A549 (cell line): Measurements from ENCODE around the gene DTD2. TPM values are rescaled to one million over a fixed set of nuclear protein-coding genes. Genes with fewer than 3 reads are reported as not detected.

Source experiments
- ATAC-seq, 2 experiments: fragments of 200-7000 bp in 1 of 2; fragments of >200 bp in 1 of 2; cut with Nextera tagmentation in 1 of 2; cut with Tn5 transposase in 1 of 2; 3 replicates each; pipeline versions ENCODE4 v1.8.0 to v1.9.1; 2018 to 2020; ENCODE audit warnings: mild to moderate bottlenecking in 1 of 2, moderate library complexity in 1 of 2
- CTCF ChIA-PET: fragments of 300-600 bp; sonication (Branson Sonifier 250); formaldehyde crosslinking; extraction: SDS; loops from one replicate; lab custom pipeline; 2021; ENCODE audit warnings: antibody characterized with exemption, inconsistent platforms; lab: Yijun Ruan, JAX
- POLR2A ChIA-PET: fragments of 350-600 bp; formaldehyde crosslinking; extraction: SDS; loops from one replicate; lab custom pipeline; 2021; ENCODE audit warnings: antibody characterized with exemption, inconsistent platforms; lab: Yijun Ruan, JAX
- DNase-seq, 2 experiments: peaks; one replicate each; pipeline versions ENCODE4 v3.0.0 to v3.0.0-alpha.2; 2011 to 2016; ENCODE audit warnings: low read depth in 1 of 2, low spot score in 1 of 2
- FAIRE-seq: peaks from 2 replicates; lab custom pipeline; 2011; peaks lifted over from hg19 to GRCh38; lab: Jason Lieb, UNC
- H3K27ac ChIP-seq, 2 experiments: fragments of >200 bp; sonication (Bioruptor Twin); formaldehyde crosslinking; 3 replicates each; pipeline ENCODE4 v1.5.1; 2016 to 2017
- H3K4me1 ChIP-seq: fragments of >200 bp; sonication (Bioruptor Twin); formaldehyde crosslinking; 3 replicates; pipeline ENCODE4 v1.6.1; 2016
- H3K4me2 ChIP-seq: fragments of >200 bp; sonication (Bioruptor Twin); formaldehyde crosslinking; 3 replicates; pipeline ENCODE4 v1.6.1; 2016
- H3K4me3 ChIP-seq: fragments of >200 bp; sonication (Bioruptor Twin); formaldehyde crosslinking; 3 replicates; pipeline ENCODE4 v1.5.1; 2016
- H3K9me3 ChIP-seq: fragments of >200 bp; sonication (Bioruptor Twin); formaldehyde crosslinking; 3 replicates; pipeline ENCODE4 v1.6.1; 2016
- ATOH8 ChIP-seq: fragments of 250-450 bp; sonication (Bioruptor Pico); IDR thresholded peaks from 2 replicates; pipeline ENCODE4 v1.5.0; 2020; ENCODE audit warnings: low read depth, mild to moderate bottlenecking, moderate library complexity
- BHLHE40 ChIP-seq: IDR thresholded peaks from 2 replicates; pipeline ENCODE4 v1.6.1; 2012; ENCODE audit warnings: low read depth, low read length, inconsistent platforms
- CBX2 ChIP-seq: fragments of 200-600 bp; sonication (generic); IDR thresholded peaks from 2 replicates; pipeline ENCODE4 v1.6.1; 2016; ENCODE audit warnings: low read depth, mild to moderate bottlenecking, borderline replicate concordance
- CEBPB ChIP-seq, 2 experiments: fragments of >200 bp in 1 of 2; sonication (Bioruptor Twin) in 1 of 2; formaldehyde crosslinking in 1 of 2; IDR thresholded peaks; 2 replicates each; pipeline ENCODE4 v1.6.1; 2012 to 2016
- CHD4 ChIP-seq: fragments of 200-600 bp; sonication (generic); IDR thresholded peaks from 2 replicates; pipeline ENCODE4 v1.6.1; 2016; ENCODE audit warnings: antibody characterized with exemption, mild to moderate bottlenecking, borderline replicate concordance
- EP300 ChIP-seq, 2 experiments: fragments of >200 bp; sonication (Bioruptor Twin); formaldehyde crosslinking; IDR thresholded peaks; 2 replicates in 1 of 2; 3 replicates in 1 of 2; pipeline ENCODE4 v1.6.1; 2016 to 2017
- ESRRA ChIP-seq: fragments of 150-350 bp; IDR thresholded peaks from 2 replicates; pipeline ENCODE4 v1.6.1; 2014; ENCODE audit warnings: mild to moderate bottlenecking, low read length, borderline replicate concordance
- FOSL2 ChIP-seq, 2 experiments: fragments of 450-650 bp in 1 of 2; fragments of >200 bp in 1 of 2; sonication (Bioruptor Twin) in 1 of 2; formaldehyde crosslinking; IDR thresholded peaks; 2 replicates each; pipeline versions ENCODE4 v1.5.0 to v1.6.1; 2016 to 2020; ENCODE audit warnings: mild to moderate bottlenecking in 1 of 2, moderate library complexity in 1 of 2
- HDAC2 ChIP-seq: fragments of 200-600 bp; sonication (generic); IDR thresholded peaks from 2 replicates; pipeline ENCODE4 v1.6.1; 2016
- HES2 ChIP-seq: fragments of >200 bp; sonication (Bioruptor Twin); formaldehyde crosslinking; IDR thresholded peaks from 2 replicates; pipeline ENCODE4 v1.6.1; 2016
- JUNB ChIP-seq: fragments of >200 bp; sonication (Bioruptor Twin); formaldehyde crosslinking; IDR thresholded peaks from 2 replicates; pipeline ENCODE4 v1.6.1; 2016
- MAFK ChIP-seq: fragments of 450-650 bp; IDR thresholded peaks from 2 replicates; pipeline ENCODE4 v1.6.1; 2014; ENCODE audit not compliant: partially characterized antibody
- MYC ChIP-seq: IDR thresholded peaks from 2 replicates; pipeline ENCODE4 v1.6.1; 2012; ENCODE audit warnings: mild to moderate bottlenecking, inconsistent platforms, low read length, improper control_type of control experiment, borderline replicate concordance
- NPAS2 ChIP-seq: fragments of 250-450 bp; sonication (Bioruptor Pico); IDR thresholded peaks from 2 replicates; pipeline ENCODE4 v1.8.0; 2022; ENCODE audit warnings: mild to moderate bottlenecking, moderate library complexity, borderline replicate concordance
- NR3C1 ChIP-seq: fragments of >200 bp; sonication (Bioruptor Twin); formaldehyde crosslinking; IDR thresholded peaks from 3 replicates; pipeline ENCODE4 v1.6.1; 2017
- POLR2AphosphoS2 ChIP-seq: conservative IDR thresholded peaks from 2 replicates; pipeline ENCODE4 v1.6.1; 2012; ENCODE audit warnings: low read length, improper control_type of control experiment, inconsistent platforms
- RFX5 ChIP-seq: fragments of 450-650 bp; IDR thresholded peaks from 2 replicates; pipeline ENCODE4 v1.7.1; 2014; ENCODE audit warnings: antibody characterized with exemption, mild to moderate bottlenecking, moderate library complexity
- RNF2 ChIP-seq: fragments of 200-600 bp; sonication (generic); IDR thresholded peaks from 2 replicates; pipeline ENCODE4 v1.6.1; 2016; ENCODE audit warnings: low read depth, mild to moderate bottlenecking, antibody characterized with exemption, moderate library complexity, borderline replicate concordance
- SMC3 ChIP-seq: fragments of >200 bp; sonication (Bioruptor Twin); formaldehyde crosslinking; IDR thresholded peaks from 3 replicates; pipeline ENCODE4 v1.6.1; 2018; ENCODE audit warnings: inconsistent platforms
- ZFP36 ChIP-seq: fragments of 450-650 bp; IDR thresholded peaks from 2 replicates; pipeline ENCODE4 v1.6.1; 2014; ENCODE audit warnings: borderline replicate concordance; ENCODE audit not compliant: partially characterized antibody
- WGBS: methylation state at CpG from one replicate; pipeline ENCODE4 v1.1.6; 2017; ENCODE audit errors: missing lambda C conversion rate; 5-methylcytosine and 5-hydroxymethylcytosine counted together
- polyA plus RNA-seq, 4 experiments: library from polyadenylated mRNA; depleted of rRNA in 3 of 4; stranded (reverse); fragments of >200 nt; fragmentation: RNase III in 1 of 4; extraction: RNeasy Plus Mini Kit Qiagen cat#74134 plus additional on column Dnase treatment in 1 of 4; gene quantifications; 2 replicates in 3 of 4; 3 replicates in 1 of 4; pipeline ENCODE4 v1.2.3, GENCODE V29; 2011 to 2017

The DTD2 gene
- polyA plus RNA-seq, 2 of the 4 experiments (the other 2 are of a cell fraction): 28.5 to 39.5 TPM

- TF ChIP-seq RNF2: no peak
- no peak for TF ChIP-seq MAFK
- TF ChIP-seq SMC3: no peak
- TF ChIP-seq NR3C1: no peak
- TF ChIP-seq CBX2: no peak
These were observed 47.2 kb downstream of the DTD2 start (continued) for GRCh38 chr14:31410048-31410650.

GRCh38 chr14:31408421-31408820, 48.9 kb downstream of the DTD2 start:
- ChIA-PET CTCF (no interaction called here), POLR2A (no interaction called here)
- Histone ChIP-seq H3K4me2 (no peak overlapping the region), H3K27ac (no peak overlapping the region), H3K4me1 (peaks cover 14% of the 10 kb centered on the region)
- no peak for ATAC-seq
- TF ChIP-seq CHD4 (no peak), CBX2 (no peak), FOSL2 (IDR thresholded peaks at IDR 0.05) (no peak), FOSL2 (CRISPR knock-in tag; IDR thresholded peaks at IDR 0.05) (no peak), ATOH8 (CRISPR knock-in tag) (no peak), RFX5 (no peak), ESRRA (no peak), HES2 (no peak), POLR2AphosphoS2 (no peak), HDAC2 (no peak), CEBPB (IDR thresholded peaks at IDR 0.05) (no peak), BHLHE40 (no peak), EP300 (IDR thresholded peaks at IDR 0.05) (no peak), ZFP36 (no peak), NPAS2 (no peak), MYC (no peak)
- TF ChIP-seq, all 56 proteins: peak for 0
- H3K4me3 ChIP-seq: no peak overlapping the region
- no peaks in the 10 kb centered on the region for H3K9me3 ChIP-seq
- no peak for DNase-seq
- no peak for FAIRE-seq
- 95% methylated on average over 1 of the region's 1 CpG for WGBS

- CTCF ChIA-PET: interaction anchor here (0.7 to 1.3 kb wide), 3 partner anchors 12 to 849 kb away, joined by 3 to 5 read pairs (median 3); no protein-coding TSS in a partner anchor
- no peak overlapping the region for H3K4me2 ChIP-seq
- no peaks in the 10 kb centered on the region for H3K9me3 ChIP-seq
- DNase-seq: no peak
- no peak overlapping the region for H3K4me3 ChIP-seq
- TF ChIP-seq HDAC2: no peak
- no peak for TF ChIP-seq ATOH8 (CRISPR knock-in tag)
- TF ChIP-seq MAFK: peak; percentile 52
- TF ChIP-seq JUNB: no peak
- POLR2A ChIA-PET: interaction anchor here (0.7 kb wide), 1 partner anchor 15 kb away, joined by 3 read pairs; the partner anchor contains the start of gene HEATR5A
- peaks cover under 1% of the 10 kb centered on the region; the same call in 2 of the 3 replicates for H3K4me1 ChIP-seq
- 82% methylated on average over 4 of the region's 4 CpGs for WGBS
- ATAC-seq: no peak
- H3K27ac ChIP-seq: no peak overlapping the region
- FAIRE-seq: peak; percentile 81
These were observed 51.6 kb downstream of the DTD2 start for GRCh38 chr14:31405599-31406232.
